Measurements from ENCODE around the gene DSTN.

The DSTN gene

GRCh38 chr20:17624070-17624469 is 54.2 kb downstream of the DSTN start:
- DNase-seq (ENCODE audit: low read depth in 1 of 2, low spot score in 1 of 2) = no peak
- no peak overlapping the region for H3K27ac ChIP-seq (replicated peaks)
- TF ChIP-seq, protein P1, sequence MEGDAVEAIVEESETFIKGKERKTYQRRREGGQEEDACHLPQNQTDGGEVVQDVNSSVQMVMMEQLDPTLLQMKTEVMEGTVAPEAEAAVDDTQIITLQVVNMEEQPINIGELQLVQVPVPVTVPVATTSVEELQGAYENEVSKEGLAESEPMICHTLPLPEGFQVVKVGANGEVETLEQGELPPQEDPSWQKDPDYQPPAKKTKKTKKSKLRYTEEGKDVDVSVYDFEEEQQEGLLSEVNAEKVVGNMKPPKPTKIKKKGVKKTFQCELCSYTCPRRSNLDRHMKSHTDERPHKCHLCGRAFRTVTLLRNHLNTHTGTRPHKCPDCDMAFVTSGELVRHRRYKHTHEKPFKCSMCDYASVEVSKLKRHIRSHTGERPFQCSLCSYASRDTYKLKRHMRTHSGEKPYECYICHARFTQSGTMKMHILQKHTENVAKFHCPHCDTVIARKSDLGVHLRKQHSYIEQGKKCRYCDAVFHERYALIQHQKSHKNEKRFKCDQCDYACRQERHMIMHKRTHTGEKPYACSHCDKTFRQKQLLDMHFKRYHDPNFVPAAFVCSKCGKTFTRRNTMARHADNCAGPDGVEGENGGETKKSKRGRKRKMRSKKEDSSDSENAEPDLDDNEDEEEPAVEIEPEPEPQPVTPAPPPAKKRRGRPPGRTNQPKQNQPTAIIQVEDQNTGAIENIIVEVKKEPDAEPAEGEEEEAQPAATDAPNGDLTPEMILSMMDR (IDR thresholded peaks at IDR 0.05; ENCODE audit: insufficient read depth, low read length) = no peak
- TF ChIP-seq SPI1 (IDR thresholded peaks at IDR 0.05; ENCODE audit: borderline replicate concordance, low read depth) (no peak), GABPA (IDR thresholded peaks at IDR 0.05; ENCODE audit: low read depth) (no peak), POLR2AphosphoS5 (IDR thresholded peaks at IDR 0.05; ENCODE audit: low read depth) (no peak)
- TF ChIP-seq, protein P2, sequence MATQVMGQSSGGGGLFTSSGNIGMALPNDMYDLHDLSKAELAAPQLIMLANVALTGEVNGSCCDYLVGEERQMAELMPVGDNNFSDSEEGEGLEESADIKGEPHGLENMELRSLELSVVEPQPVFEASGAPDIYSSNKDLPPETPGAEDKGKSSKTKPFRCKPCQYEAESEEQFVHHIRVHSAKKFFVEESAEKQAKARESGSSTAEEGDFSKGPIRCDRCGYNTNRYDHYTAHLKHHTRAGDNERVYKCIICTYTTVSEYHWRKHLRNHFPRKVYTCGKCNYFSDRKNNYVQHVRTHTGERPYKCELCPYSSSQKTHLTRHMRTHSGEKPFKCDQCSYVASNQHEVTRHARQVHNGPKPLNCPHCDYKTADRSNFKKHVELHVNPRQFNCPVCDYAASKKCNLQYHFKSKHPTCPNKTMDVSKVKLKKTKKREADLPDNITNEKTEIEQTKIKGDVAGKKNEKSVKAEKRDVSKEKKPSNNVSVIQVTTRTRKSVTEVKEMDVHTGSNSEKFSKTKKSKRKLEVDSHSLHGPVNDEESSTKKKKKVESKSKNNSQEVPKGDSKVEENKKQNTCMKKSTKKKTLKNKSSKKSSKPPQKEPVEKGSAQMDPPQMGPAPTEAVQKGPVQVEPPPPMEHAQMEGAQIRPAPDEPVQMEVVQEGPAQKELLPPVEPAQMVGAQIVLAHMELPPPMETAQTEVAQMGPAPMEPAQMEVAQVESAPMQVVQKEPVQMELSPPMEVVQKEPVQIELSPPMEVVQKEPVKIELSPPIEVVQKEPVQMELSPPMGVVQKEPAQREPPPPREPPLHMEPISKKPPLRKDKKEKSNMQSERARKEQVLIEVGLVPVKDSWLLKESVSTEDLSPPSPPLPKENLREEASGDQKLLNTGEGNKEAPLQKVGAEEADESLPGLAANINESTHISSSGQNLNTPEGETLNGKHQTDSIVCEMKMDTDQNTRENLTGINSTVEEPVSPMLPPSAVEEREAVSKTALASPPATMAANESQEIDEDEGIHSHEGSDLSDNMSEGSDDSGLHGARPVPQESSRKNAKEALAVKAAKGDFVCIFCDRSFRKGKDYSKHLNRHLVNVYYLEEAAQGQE (IDR thresholded peaks at IDR 0.05; ENCODE audit: insufficient replicate concordance, low read depth) = no peak
- no peak overlapping the region for H3K4me3 ChIP-seq (replicated peaks; ENCODE audit: insufficient read depth, low read length)
- no peaks in the 10 kb centered on the region for H3K27me3 ChIP-seq (ENCODE audit: insufficient read depth, poor library complexity, severe bottlenecking)

DNA sequence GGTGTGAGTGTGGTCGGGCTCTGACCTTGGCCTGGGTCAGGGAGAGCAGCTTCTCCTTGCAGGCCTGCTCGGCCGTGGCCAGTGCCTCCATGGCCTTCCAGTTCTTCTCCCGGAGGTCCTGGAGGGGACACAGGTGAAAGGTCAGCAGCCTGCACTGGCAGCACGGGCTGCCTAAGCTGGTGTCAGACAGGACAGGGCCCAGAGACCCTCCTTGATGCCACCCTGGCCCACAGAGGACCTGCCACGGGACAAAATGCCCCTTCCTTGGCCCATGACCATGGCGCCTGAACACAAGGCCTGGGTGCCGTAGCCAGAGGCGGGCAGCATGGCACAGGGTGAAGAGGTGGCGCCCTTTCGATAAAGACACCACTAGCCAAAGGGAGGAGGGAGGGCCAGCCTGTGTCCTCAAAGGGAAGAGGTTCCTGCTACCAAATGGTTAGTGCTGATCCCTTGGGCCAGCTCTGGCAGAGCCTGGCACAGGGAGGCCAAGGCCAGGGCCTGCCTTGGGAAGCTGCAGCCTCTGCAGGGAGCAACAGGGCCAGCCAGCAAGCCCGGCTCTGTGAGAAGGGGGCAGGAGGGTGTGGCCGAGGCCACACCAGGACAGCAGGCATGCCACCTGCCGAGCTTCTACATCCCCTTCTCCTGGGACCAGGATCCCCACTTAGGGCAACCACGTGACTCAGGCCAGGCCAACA is 54.8 kb downstream of the DSTN start:
- Histone ChIP-seq H3K4me3 (replicated peaks; ENCODE audit: insufficient read depth, low read length) (no peak overlapping the region), H3K27me3 (ENCODE audit: insufficient read depth, poor library complexity, severe bottlenecking) (no peaks in the 10 kb centered on the region), H3K27ac (replicated peaks) (no peak overlapping the region)
- DNase-seq (ENCODE audit: low read depth in 1 of 2, low spot score in 1 of 2) = no peak
- TF ChIP-seq, protein P1 (IDR thresholded peaks at IDR 0.05; ENCODE audit: insufficient read depth, low read length) = no peak
- TF ChIP-seq GABPA (IDR thresholded peaks at IDR 0.05; ENCODE audit: low read depth) = no peak
- no peak for TF ChIP-seq SPI1 (IDR thresholded peaks at IDR 0.05; ENCODE audit: borderline replicate concordance, low read depth)
- TF ChIP-seq POLR2AphosphoS5 (IDR thresholded peaks at IDR 0.05; ENCODE audit: low read depth) = no peak
- TF ChIP-seq, protein P2 (IDR thresholded peaks at IDR 0.05; ENCODE audit: insufficient replicate concordance, low read depth) = no peak

GRCh38 chr20:17625246-17626051 is 55.6 kb downstream of the DSTN start:
- no peak for TF ChIP-seq POLR2AphosphoS5 (IDR thresholded peaks at IDR 0.05; ENCODE audit: low read depth)
- TF ChIP-seq, protein P1 (IDR thresholded peaks at IDR 0.05; ENCODE audit: insufficient read depth, low read length) = no peak
- TF ChIP-seq SPI1 (IDR thresholded peaks at IDR 0.05; ENCODE audit: borderline replicate concordance, low read depth) = no peak
- TF ChIP-seq GABPA (IDR thresholded peaks at IDR 0.05; ENCODE audit: low read depth) = no peak
- TF ChIP-seq, protein P2 (IDR thresholded peaks at IDR 0.05; ENCODE audit: insufficient replicate concordance, low read depth) = no peak
- H3K27me3 ChIP-seq (ENCODE audit: insufficient read depth, poor library complexity, severe bottlenecking) = no peaks in the 10 kb centered on the region
- H3K4me3 ChIP-seq (replicated peaks; ENCODE audit: insufficient read depth, low read length) = no peak overlapping the region
- no peak for DNase-seq (ENCODE audit: low read depth in 1 of 2, low spot score in 1 of 2)
- H3K27ac ChIP-seq (replicated peaks) = no peak overlapping the region

Data from HL-60 (cell line).